HepG2 (cell line): ENCODE results near the gene SHCBP1L. TPM values are rescaled to one million over a fixed set of nuclear protein-coding genes. Genes with fewer than 3 reads are reported as not detected.

Experiments
- ATAC-seq: fragments of 200-7000 bp; cut with Tn5 transposase; 3 replicates; pipeline ENCODE4 v1.9.1; 2020; ENCODE audit warnings: mild to moderate bottlenecking, moderate library complexity
- BruUV-seq: library from RNA; stranded (reverse); fragments of 400-500 nt; replicated peaks from 2 replicates; lab custom pipeline; 2021; lab: Mats Ljungman, UMichigan
- CTCF ChIA-PET: fragments of 300-600 bp; formaldehyde crosslinking; extraction: SDS; loops from one replicate; lab custom pipeline; 2021; ENCODE audit warnings: low total read pairs, inconsistent platforms, low intra/inter-chr PET ratio; lab: Yijun Ruan, JAX
- POLR2A ChIA-PET: fragments of 350-600 bp; sonication (Branson Sonifier 250); formaldehyde crosslinking; loops from one replicate; lab custom pipeline; 2020; ENCODE audit warnings: antibody characterized with exemption, inconsistent platforms; lab: Yijun Ruan, JAX
- DNase-seq: peaks from one replicate; pipeline ENCODE4 v3.0.0-alpha.2; 2015; ENCODE audit warnings: low spot score
- FAIRE-seq: peaks from 3 replicates; lab custom pipeline; 2011; peaks lifted over from hg19 to GRCh38; lab: Jason Lieb, UNC
- H2AFZ ChIP-seq: one replicate; pipeline ENCODE4 v1.6.1; 2011; ENCODE audit warnings: low read length, inconsistent platforms
- H3K27ac ChIP-seq: fragments of 300-600 bp; 3 replicates; pipeline ENCODE4 v1.8.0; 2011; ENCODE audit warnings: mixed run types, mild to moderate bottlenecking, mixed read lengths, low read length, inconsistent platforms; ENCODE audit not compliant: insufficient read depth; ENCODE audit errors: extremely low read length
- H3K27me3 ChIP-seq, 2 experiments: fragments of 200-600 bp in 1 of 2; 2 replicates in 1 of 2; 3 replicates in 1 of 2; pipeline versions ENCODE4 v1.6.0 to v1.8.0; 2011; ENCODE audit warnings: low read length in 2 of 2, mild to moderate bottlenecking in 2 of 2, moderate library complexity in 2 of 2, inconsistent platforms in 1 of 2; ENCODE audit not compliant: insufficient read depth in 2 of 2, control insufficient read depth in 1 of 2
- H3K36me3 ChIP-seq, 2 experiments: fragments of 200-600 bp in 1 of 2; replicated peaks in 1 of 2; 2 replicates in 1 of 2; 3 replicates in 1 of 2; pipeline versions ENCODE4 v1.5.1 to v1.8.0; 2011; ENCODE audit warnings: low read length in 2 of 2, inconsistent platforms in 1 of 2; ENCODE audit not compliant: insufficient read depth in 2 of 2, control insufficient read depth in 1 of 2
- H3K4me1 ChIP-seq: 2 replicates; pipeline ENCODE4 v1.5.1; 2012; ENCODE audit warnings: low read length, inconsistent platforms; ENCODE audit not compliant: insufficient read depth
- H3K4me2 ChIP-seq: 2 replicates; pipeline ENCODE4 v1.6.0; 2011; ENCODE audit warnings: low read depth, low read length, inconsistent platforms
- H3K4me3 ChIP-seq, 3 experiments: fragments of 200-600 bp in 1 of 3; sonication (generic), shearing (Covaris generic) in 1 of 3; replicated peaks in 1 of 3; 2 replicates each; pipeline ENCODE4 v1.5.1; 2011 to 2016; ENCODE audit warnings: low read length in 3 of 3, inconsistent platforms in 2 of 3, low read depth in 2 of 3, mild to moderate bottlenecking in 2 of 3, control low read depth in 1 of 3, mixed read lengths in 1 of 3; ENCODE audit not compliant: insufficient read depth in 1 of 3
- H3K79me2 ChIP-seq: one replicate; pipeline ENCODE4 v1.6.1; 2011; ENCODE audit warnings: low read length, inconsistent platforms; ENCODE audit not compliant: insufficient read depth
- H3K9ac ChIP-seq: 2 replicates; pipeline ENCODE4 v1.6.0; 2011; ENCODE audit warnings: mild to moderate bottlenecking, low read depth, low read length, inconsistent platforms; ENCODE audit not compliant: insufficient read depth
- H3K9me3 ChIP-seq: 2 replicates; pipeline ENCODE4 v1.5.1; 2012; ENCODE audit warnings: mild to moderate bottlenecking, low read length
- H4K20me1 ChIP-seq: 2 replicates; pipeline ENCODE4 v1.6.0; 2011; ENCODE audit warnings: inconsistent platforms, mild to moderate bottlenecking, low read length, moderate library complexity; ENCODE audit not compliant: insufficient read depth
- ATAD3A ChIP-seq: sonication (generic); formaldehyde crosslinking; IDR thresholded peaks from 2 replicates; pipeline ENCODE4 v1.4.0; 2020; ENCODE audit warnings: missing genetic modification reagents
- BRD4 ChIP-seq: sonication (generic); formaldehyde crosslinking; IDR thresholded peaks from 2 replicates; pipeline ENCODE4 v1.4.0; 2020; ENCODE audit warnings: missing genetic modification reagents
- EEA1 ChIP-seq: sonication (generic); formaldehyde crosslinking; IDR thresholded peaks from 2 replicates; pipeline ENCODE4 v1.5.1; 2020; ENCODE audit warnings: mild to moderate bottlenecking, missing genetic modification reagents, borderline replicate concordance
- ELF3 ChIP-seq: IDR thresholded peaks from 2 replicates; pipeline ENCODE4 v1.6.1; 2016; ENCODE audit warnings: missing genetic modification reagents, missing compliant biosample characterization
- FOSL2 ChIP-seq: sonication (generic); formaldehyde crosslinking; IDR thresholded peaks from 2 replicates; pipeline ENCODE4 v1.4.0; 2020; ENCODE audit warnings: missing genetic modification reagents
- FOXA3 ChIP-seq: IDR thresholded peaks from 2 replicates; pipeline ENCODE4 v1.6.1; 2016; ENCODE audit warnings: missing genetic modification reagents, missing compliant biosample characterization
- HMG20A ChIP-seq: IDR thresholded peaks from 2 replicates; pipeline ENCODE4 v1.6.1; 2016; ENCODE audit warnings: borderline replicate concordance
- HNRNPUL1 ChIP-seq: fragments of 200-400 bp; formaldehyde crosslinking; IDR thresholded peaks from 2 replicates; pipeline ENCODE4 v1.6.1; 2017; ENCODE audit warnings: low read depth, mild to moderate bottlenecking, low read length, moderate library complexity
- KAT2B ChIP-seq: fragments of 150-350 bp; IDR thresholded peaks from 2 replicates; pipeline ENCODE4 v1.6.1; 2014; ENCODE audit warnings: low read depth, low read length, borderline replicate concordance
- KDM2A ChIP-seq: sonication (generic); formaldehyde crosslinking; IDR thresholded peaks from 2 replicates; pipeline ENCODE4 v1.4.0; 2020; ENCODE audit warnings: low read depth, missing genetic modification reagents, borderline replicate concordance
- KLF16 ChIP-seq, 2 experiments: sonication (generic) in 1 of 2; formaldehyde crosslinking in 1 of 2; IDR thresholded peaks; 2 replicates each; pipeline versions ENCODE4 v1.6.1 to v1.8.0; 2016 to 2023; ENCODE audit warnings: missing genetic modification reagents in 2 of 2, missing compliant biosample characterization in 1 of 2
- MIER3 ChIP-seq: IDR thresholded peaks from 2 replicates; pipeline ENCODE4 v1.6.1; 2016; ENCODE audit warnings: missing compliant biosample characterization, borderline replicate concordance
- NR2F6 ChIP-seq, 2 experiments: IDR thresholded peaks; 2 replicates each; pipeline ENCODE4 v1.6.1; 2016; ENCODE audit warnings: antibody characterized with exemption in 1 of 2, mild to moderate bottlenecking in 1 of 2
- SAP130 ChIP-seq: IDR thresholded peaks from 2 replicates; pipeline ENCODE4 v1.6.1; 2016; ENCODE audit warnings: low read depth
- SMARCE1 ChIP-seq: fragments of 450-650 bp; IDR thresholded peaks from 2 replicates; pipeline ENCODE4 v1.6.1; 2017; ENCODE audit warnings: borderline replicate concordance
- SNAI1 ChIP-seq: sonication (generic); formaldehyde crosslinking; IDR thresholded peaks from 2 replicates; pipeline ENCODE4 v1.5.0; 2020; ENCODE audit warnings: mild to moderate bottlenecking, missing genetic modification reagents, borderline replicate concordance
- TGIF2 ChIP-seq: IDR thresholded peaks from 2 replicates; pipeline ENCODE4 v1.6.1; 2016; ENCODE audit warnings: control low read depth, missing compliant biosample characterization
- XRCC5 ChIP-seq: fragments of 200-400 bp; formaldehyde crosslinking; optimal IDR thresholded peaks from 2 replicates; pipeline ENCODE3; 2017; ENCODE audit warnings: mild to moderate bottlenecking, low read length
- ZNF607 ChIP-seq: sonication (generic); formaldehyde crosslinking; IDR thresholded peaks from 2 replicates; pipeline ENCODE4 v1.5.1; 2020; ENCODE audit warnings: missing genetic modification reagents, mild to moderate bottlenecking, borderline replicate concordance
- ZNF614 ChIP-seq: IDR thresholded peaks from 2 replicates; pipeline ENCODE4 v1.6.1; 2018; ENCODE audit warnings: missing biosample characterization, missing genetic modification reagents, inconsistent platforms, borderline replicate concordance
- WGBS: methylation state at CpG from one replicate; pipeline ENCODE4 v1.1.6; 2017; ENCODE audit warnings: low lambda C conversion rate; 5-methylcytosine and 5-hydroxymethylcytosine counted together
- in situ Hi-C: cut with HindIII; loops from 2 replicates; pipeline ENCODE4 v1.10.0; 2017; ENCODE audit warnings: low pct_unique_long_range_greater_than_20kb; ENCODE audit not compliant: extremely low pct_ligation_motif_present
- intact Hi-C: fragments of 100-400 bp; cut with micrococcal nuclease; formaldehyde crosslinking; loops from one replicate; pipeline ENCODE4 v1.10.0; 2022; ENCODE audit not compliant: unreplicated experiment
- polyA plus RNA-seq, 8 experiments: library from polyadenylated mRNA; depleted of rRNA in 3 of 8; stranded (reverse) in 7 of 8; unstranded in 1 of 8; fragments of >200 nt; fragmentation: Illumina TruSeq in 4 of 8; extraction: Trizol in 4 of 8; gene quantifications; 2 replicates each; pipeline versions ENCODE4 v1.2.1 to v1.2.3, GENCODE V29; 2011 to 2016; ENCODE audit warnings: low read depth in 4 of 8, missing spikeins in 1 of 8, mixed read lengths in 1 of 8; ENCODE audit not compliant: insufficient read depth in 1 of 8
- total RNA-seq, 5 experiments: library from RNA; depleted of rRNA; stranded (reverse); fragments of >200 nt; fragmentation: Illumina TruSeq; extraction: Trizol; gene quantifications; 2 replicates each; pipeline ENCODE4 v1.2.3, GENCODE V29; 2016; ENCODE audit warnings: low read depth in 1 of 5
- TF ChIP-seq, protein P1 (sequence below): sonication (generic); formaldehyde crosslinking; IDR thresholded peaks from 2 replicates; pipeline ENCODE4 v1.4.0; 2020; ENCODE audit warnings: missing genetic modification reagents
- TF ChIP-seq, protein P2 (sequence below): sonication (generic); formaldehyde crosslinking; IDR thresholded peaks from 2 replicates; pipeline ENCODE4 v1.5.1; 2020; ENCODE audit warnings: mild to moderate bottlenecking, moderate library complexity, missing genetic modification reagents

Gene SHCBP1L
- total and polyA plus RNA-seq, 2 of the 13 experiments (the other 11 are each of a cell fraction or from before 2014, with no cell fraction given): not detected

DNA sequence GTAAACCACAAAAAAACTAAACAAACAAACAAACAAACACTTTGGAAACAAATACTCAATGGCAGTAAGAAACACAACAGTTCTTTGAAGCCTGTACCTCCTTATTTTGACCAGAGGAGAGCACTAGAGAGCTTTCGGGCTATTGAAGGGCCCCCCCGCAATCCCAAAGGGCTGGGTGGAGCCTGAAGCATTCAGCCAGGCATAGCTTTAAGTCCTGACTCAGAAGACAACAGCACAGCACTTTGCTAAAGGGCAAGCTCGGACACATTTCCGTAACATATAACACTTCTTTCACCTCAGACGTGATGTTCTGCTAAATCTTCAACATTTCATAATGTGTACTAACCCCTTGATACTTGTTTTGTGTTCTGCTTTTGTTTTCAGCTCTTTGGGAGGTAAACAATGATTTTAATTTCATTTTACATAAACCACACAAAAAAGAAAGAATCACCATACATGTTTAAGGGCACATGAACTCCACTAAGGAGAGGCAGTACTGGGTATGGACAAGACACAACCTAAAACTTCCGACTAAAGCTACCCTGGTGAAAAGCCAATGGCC lies 9.7 kb upstream of the SHCBP1L start:
- Histone ChIP-seq H3K36me3 (no peaks in the 10 kb centered on the region), H2AFZ (peak overlapping the region; percentile 92), H3K9me3 (no peaks in the 10 kb centered on the region), H3K4me1 (peaks cover 5% of the 10 kb centered on the region; the same call in 1 of the 2 replicates), H3K79me2 (no peaks in the 10 kb centered on the region), H3K9ac (no peak overlapping the region; the same call in 1 of the 2 replicates), H3K27me3 (no peaks in the 10 kb centered on the region), H3K27ac (no peak overlapping the region), H3K4me3 (peak overlapping the region; percentile 6 to 30 (median 9); a peak in 3 of 6 replicates), H3K4me2 (peak overlapping the region; percentile 66), H4K20me1 (no peaks in the 10 kb centered on the region)
- ChIA-PET POLR2A (interaction anchor here (1.0 kb wide), 1 partner anchor 265 kb away, joined by 5 read pairs; no protein-coding TSS in a partner anchor), CTCF (interaction anchor here (0.5 to 2.0 kb wide), 4 partner anchors 61 to 272 kb away, joined by 3 to 21 read pairs (median 8); partner anchors contain the start of gene LAMC1)
- in situ Hi-C loops (loop anchor here (5.0 to 10.0 kb wide), 2 partner anchors 152 to 265 kb away; no protein-coding TSS in a partner anchor), intact Hi-C loops (loop anchor here (1.0 to 5.0 kb wide), 4 partner anchors 62 to 266 kb away; no protein-coding TSS in a partner anchor)
- FAIRE-seq (peak; percentile 85), DNase-seq (peak; percentile 73), ATAC-seq (peak; percentile 99)
- WGBS: 9% methylated on average over 6 of the region's 6 CpGs
- BruUV-seq: no TSS peak
- TF ChIP-seq EEA1 (CRISPR knock-in tag) (no peak), FOSL2 (CRISPR knock-in tag) (peak; percentile 50; the same call in 1 of the 2 replicates), KAT2B (no peak), SAP130 (CRISPR knock-in tag) (peak; percentile 38), KLF16 (CRISPR knock-in tag; IDR thresholded peaks at IDR 0.05) (peak in 1 of 2 experiments; percentile 56; a peak in 1 of 4 replicates), ZNF614 (peak; percentile 53; the same call in 1 of the 2 replicates), SNAI1 (no peak), MIER3 (CRISPR knock-in tag) (0 out of 2 replicates have a peak, but pooled peaks have one; percentile 39), SMARCE1 (no peak), FOXA3 (CRISPR knock-in tag) (peak; percentile 30; the same call in 1 of the 2 replicates), BRD4 (CRISPR knock-in tag) (no peak), HMG20A (CRISPR knock-in tag) (no peak), ELF3 (CRISPR knock-in tag) (0 out of 2 replicates have a peak, but pooled peaks have one; percentile 41), ATAD3A (CRISPR knock-in tag) (no peak), KDM2A (CRISPR knock-in tag) (peak; percentile 38; the same call in 1 of the 2 replicates), TGIF2 (CRISPR knock-in tag) (no peak), ZNF607 (CRISPR knock-in tag) (no peak), NR2F6 (IDR thresholded peaks at IDR 0.05) (no peak), NR2F6 (CRISPR knock-in tag; IDR thresholded peaks at IDR 0.05) (0 out of 2 replicates have a peak, but pooled peaks have one; percentile 18), XRCC5 (peak; percentile 55), HNRNPUL1 (no peak)
- TF ChIP-seq, protein P1, sequence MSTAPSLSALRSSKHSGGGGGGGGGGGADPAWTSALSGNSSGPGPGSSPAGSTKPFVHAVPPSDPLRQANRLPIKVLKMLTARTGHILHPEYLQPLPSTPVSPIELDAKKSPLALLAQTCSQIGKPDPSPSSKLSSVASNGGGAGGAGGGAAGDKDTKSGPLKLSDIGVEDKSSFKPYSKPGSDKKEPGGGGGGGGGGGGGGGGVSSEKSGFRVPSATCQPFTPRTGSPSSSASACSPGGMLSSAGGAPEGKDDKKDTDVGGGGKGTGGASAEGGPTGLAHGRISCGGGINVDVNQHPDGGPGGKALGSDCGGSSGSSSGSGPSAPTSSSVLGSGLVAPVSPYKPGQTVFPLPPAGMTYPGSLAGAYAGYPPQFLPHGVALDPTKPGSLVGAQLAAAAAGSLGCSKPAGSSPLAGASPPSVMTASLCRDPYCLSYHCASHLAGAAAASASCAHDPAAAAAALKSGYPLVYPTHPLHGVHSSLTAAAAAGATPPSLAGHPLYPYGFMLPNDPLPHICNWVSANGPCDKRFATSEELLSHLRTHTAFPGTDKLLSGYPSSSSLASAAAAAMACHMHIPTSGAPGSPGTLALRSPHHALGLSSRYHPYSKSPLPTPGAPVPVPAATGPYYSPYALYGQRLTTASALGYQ (CRISPR knock-in tag): 0 out of 2 replicates have a peak, but pooled peaks have one; percentile 22
- TF ChIP-seq, protein P2, sequence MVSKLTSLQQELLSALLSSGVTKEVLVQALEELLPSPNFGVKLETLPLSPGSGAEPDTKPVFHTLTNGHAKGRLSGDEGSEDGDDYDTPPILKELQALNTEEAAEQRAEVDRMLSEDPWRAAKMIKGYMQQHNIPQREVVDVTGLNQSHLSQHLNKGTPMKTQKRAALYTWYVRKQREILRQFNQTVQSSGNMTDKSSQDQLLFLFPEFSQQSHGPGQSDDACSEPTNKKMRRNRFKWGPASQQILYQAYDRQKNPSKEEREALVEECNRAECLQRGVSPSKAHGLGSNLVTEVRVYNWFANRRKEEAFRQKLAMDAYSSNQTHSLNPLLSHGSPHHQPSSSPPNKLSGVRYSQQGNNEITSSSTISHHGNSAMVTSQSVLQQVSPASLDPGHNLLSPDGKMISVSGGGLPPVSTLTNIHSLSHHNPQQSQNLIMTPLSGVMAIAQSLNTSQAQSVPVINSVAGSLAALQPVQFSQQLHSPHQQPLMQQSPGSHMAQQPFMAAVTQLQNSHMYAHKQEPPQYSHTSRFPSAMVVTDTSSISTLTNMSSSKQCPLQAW: peak; percentile 41; the same call in 1 of the 2 replicates
